Measurements from ENCODE around the gene CLCN6.

The CLCN6 gene

DNA sequence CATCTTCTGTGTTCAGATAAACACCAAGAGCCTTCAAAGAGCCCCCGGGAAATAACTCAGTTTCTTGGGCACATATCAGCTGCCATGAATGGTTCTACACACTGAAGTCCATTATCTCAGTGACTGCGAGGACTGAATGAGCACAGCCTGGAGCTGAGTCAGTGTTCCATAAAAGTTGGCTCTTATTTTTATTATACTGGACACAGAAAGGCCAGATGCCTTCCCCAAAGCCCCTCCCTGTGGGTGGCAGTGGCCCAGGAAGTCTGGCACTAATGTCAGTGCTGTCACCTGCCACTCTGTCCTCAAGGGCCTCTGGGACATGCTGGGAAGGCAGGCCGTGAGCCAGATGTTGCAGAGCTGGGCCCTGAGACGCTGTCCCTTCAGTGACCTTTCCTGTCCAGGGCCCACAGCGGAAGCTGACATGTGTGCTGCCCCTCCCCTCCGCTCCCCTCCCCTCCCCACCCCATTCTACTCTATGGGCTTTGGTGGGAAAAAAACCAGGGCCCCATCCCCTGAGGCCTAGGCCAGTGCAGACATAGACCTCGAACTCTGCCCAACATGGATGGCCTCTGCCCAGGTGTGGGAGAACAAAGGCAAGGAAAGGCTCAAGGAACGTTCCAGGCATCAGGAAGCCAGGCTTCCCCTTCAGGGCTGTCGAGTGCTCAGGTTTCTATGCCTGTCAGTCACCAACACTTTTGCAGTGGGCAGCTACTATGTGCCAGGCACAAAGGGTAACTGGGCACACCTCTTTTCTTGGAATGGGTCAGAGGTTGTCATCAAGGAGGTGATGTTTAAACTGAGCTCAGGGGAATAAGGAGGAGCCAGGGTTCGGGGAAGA lies 75.1 kb downstream of the CLCN6 start:
- FAIRE-seq: no peak

DNA sequence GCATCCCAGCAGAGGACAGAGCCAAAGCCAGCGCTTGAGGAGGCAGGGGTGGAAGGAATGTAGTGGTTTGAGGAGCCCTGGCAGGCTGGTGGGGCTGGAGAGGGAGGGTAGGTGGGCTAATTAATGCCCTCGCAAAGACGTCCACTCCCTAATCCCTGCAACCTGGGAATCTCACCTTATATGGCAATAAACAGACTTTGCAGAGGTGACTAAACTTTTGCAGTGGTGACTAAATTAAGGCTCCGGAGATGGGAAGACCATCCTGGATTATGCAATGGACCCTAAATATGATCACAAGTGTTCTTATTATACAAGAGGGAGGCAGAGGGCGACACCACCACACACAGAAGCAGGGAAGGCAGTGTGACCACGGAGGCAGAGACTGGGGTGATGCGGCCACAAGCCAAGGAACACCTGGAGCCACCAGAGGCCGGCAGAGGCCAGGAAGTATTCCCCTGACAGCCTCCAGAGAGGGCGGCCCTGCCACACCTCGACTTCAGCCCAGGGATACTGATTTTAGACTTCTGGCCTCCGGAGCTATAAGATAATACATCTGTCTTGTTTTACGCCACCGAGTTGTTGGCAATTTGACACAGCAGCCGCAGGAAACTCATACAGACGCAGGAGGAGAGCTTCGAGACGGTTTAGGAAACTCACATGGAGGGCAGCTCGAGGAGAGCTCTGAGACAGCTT lies 75.9 kb downstream of the CLCN6 start:
- FAIRE-seq: no peak

DNA sequence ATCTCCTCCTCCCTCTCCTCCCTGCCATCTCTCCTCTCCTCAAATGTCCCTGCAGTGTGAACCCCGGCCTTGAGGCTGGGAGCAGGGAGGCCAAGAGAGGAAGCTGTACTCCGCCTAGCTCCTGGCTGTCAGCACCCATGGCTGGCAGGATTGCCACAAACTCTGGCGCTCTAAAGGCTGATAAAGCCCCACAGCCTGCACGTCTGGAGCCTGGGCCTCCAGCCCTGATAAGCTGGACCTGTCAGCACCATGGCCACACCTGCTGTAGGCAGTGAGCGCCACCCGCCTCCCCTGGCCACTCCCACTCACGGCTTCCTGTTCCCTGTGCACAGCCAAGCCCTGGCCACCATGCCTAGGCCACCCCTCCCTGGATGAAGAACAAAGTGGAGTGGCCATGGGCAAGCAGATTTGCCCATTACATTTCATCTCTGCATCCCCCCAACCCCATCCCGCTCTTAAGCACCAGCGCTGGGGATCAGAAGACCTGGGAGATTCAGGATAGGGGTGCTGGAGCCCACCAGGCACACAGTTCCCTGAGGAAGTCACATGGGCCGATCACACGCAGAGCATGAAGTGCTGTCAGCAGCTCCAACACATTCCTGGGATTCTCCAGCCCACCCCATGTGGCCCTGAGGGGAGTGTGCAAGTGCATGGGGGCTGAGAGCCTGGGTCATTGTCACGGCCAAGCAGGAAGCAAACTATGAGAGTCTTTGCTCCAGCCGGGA lies 77.0 kb downstream of the CLCN6 start:
- no peak for FAIRE-seq

DNA sequence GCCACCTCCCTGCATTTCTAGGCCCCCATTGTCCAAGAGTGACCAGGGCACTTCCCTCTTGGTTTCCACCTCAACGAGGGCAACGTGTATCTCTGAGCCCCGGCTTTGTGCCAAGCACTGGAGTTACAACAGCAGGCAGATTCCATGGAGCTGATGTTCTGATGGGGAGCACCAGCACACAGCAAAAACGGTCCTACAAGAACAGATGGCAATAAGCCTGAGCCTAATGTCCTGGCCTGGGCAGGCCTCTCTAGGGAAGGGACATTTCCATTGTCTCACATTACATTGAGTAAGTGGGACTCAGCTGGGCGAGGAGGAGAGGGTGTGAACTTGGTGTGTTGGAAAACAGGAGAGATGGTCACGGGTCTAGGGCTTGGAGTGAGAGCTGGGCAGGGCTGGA lies 79.9 kb downstream of the CLCN6 start:
- FAIRE-seq: no peak

DNA sequence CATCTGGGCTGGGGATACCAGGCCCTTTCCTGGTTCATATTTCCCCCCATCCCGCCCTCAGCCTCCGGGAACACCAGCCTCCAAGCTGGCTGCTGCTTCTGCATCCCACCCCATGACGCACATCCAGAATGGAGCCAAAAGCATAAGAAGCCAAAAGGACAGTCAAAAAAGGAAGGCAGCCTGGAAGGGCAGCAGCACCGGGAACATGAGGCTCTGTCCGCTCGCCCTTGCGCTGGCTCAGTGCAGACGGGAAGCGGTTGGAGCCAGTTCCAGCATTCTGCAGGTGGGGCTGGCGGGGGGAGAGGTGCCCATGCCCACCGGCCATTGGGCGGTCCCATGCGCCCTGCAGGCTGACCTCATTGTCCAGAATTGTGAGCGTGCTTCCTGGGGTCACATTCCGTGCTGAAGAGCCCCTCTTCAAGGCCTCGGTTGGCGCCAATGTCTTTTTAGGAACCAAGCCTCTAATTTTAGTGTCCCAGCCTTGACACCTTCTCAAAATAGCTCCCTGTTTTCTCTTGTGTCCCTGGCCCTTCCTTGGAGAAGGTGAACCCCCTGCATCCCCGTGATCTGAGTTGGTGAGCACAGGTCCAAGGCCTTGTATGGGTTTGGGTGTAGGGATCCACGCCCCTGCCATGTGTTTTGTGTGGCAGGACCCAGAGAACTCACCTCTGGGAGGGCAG lies 81.1 kb downstream of the CLCN6 start:
- FAIRE-seq: no peak

DNA sequence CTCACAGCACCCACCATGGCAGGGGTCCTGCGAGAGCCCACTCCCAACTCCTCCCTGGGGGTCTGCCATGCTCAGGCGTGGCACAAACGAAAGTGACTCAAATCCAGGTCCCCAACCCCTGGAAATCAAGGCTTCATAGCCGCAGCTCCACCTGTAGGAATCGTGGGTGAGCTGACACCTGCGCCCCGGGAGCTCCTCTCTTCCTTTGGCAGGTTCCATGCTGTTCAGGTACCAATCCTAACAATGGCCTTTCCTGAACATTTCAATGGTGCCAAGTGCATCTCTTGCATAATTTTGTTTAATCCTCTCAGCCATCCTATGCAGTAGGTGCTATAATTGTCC lies 81.6 kb downstream of the CLCN6 start:
- no peak for FAIRE-seq

DNA sequence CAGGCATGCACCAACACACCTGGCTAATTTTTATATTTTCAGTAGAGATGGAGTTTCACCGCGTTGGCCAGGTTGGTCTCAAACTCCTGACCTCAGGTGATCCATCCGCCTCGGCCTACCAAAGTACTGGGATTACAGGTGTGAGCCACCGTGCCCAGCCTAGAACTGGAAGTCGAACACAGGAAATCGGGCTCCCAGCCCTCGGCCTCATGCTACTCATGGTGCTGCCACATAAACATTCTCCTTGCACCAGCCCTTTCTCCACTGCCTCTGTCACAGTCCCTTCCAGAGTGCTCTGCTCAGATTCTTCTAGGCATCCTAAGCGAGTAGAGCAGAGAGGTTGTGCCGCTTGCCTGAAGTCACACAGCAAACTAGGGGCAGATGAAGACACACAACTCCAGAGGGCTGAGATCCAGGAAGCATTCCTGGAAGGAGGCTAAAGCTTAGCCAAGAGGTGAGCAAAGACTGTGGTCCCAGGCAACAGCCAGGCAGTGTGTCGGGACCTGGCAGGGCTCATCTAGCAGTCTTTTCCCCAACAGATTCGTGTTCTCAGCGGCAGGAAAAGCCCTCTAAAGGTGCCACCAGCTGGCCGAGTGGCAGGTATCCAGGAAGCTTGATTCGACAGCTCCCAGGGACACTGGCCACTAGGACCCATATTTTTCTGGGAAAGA lies 82.3 kb downstream of the CLCN6 start:
- FAIRE-seq: no peak

DNA sequence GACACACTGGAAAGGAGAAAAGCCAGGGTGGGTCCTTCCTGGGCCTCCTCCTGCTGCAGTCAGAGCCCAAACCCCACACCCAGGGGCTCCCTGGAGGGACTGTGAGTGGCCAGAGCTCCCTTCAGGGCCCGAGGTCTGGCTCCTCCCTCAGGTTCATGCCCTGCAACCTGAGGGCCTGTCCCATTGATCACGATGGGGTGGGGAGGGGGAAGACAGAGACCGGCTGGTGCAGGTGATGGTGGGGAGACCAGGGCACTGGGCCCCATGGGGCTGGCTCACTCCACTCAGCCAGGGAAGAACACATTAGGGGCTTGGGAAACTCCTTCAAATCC lies 82.9 kb downstream of the CLCN6 start:
- FAIRE-seq: no peak

DNA sequence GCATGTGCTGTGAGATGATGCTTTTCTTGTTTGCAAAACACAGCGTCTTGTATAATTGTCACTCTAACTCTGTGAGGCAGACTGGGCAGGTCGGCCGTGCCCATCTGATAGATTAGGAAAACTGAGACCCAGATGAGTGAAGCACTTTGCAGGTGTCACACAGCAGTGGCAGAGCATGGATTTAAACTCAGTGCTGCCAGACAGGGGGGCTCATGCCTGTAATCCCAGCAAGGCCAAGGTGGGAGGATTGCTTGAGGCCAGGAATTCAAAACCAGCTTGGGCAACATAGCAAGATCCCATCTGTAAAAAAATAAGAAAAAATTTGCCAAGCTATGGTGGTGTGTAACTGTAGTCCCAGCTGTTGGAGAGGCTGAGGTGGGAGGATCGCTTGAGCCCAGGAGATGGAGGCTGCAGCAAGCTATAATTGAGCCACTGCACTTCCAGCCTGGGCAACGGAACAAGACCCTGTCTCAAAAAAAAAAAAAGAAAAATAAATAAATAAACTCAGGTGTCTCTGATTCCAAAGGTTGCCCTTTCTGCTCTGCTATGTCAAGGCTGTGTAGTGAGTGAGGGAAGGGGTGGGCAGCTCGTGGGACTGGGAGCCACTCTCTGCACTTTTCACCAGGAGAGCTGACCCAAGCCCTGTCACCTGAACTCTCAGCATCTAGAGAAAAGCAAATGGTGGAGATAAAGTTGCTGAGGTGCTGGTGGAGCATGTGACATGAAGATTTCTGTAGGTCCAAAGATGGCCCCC lies 85.6 kb downstream of the CLCN6 start:
- no peak for FAIRE-seq

All from TTC549 (cell line).